K562 (cell line): ENCODE measurements around the gene TSPAN15. TPM values are rescaled to one million over a fixed set of nuclear protein-coding genes. Genes with fewer than 3 reads are reported as not detected.

ENCODE experiments used
- ATAC-seq: fragments of 200-7000 bp; cut with Tn5 transposase; 3 replicates; pipeline ENCODE4 v1.9.1; 2020; ENCODE audit warnings: moderate library complexity
- BruUV-seq: library from RNA; stranded (reverse); fragments of 400-500 nt; replicated peaks from 2 replicates; lab custom pipeline; 2021; lab: Mats Ljungman, UMichigan
- CTCF ChIA-PET: fragments of 300-600 bp; formaldehyde crosslinking; extraction: SDS; loops from one replicate; lab custom pipeline; 2021; ENCODE audit warnings: low intra/inter-chr PET ratio; lab: Yijun Ruan, JAX
- POLR2A ChIA-PET: fragments of 300-600, 350-650 bp; sonication (Branson Sonifier 250); formaldehyde crosslinking; extraction: SDS; loops from one replicate; lab custom pipeline; 2021; ENCODE audit warnings: antibody characterized with exemption, inconsistent platforms; lab: Yijun Ruan, JAX
- DNase-seq, 4 experiments: peaks; one replicate each; pipeline versions ENCODE4 v3.0.0 to v3.0.0-alpha.2; 2011 to 2018; ENCODE audit warnings: low spot score in 3 of 4, mixed read lengths in 3 of 4; ENCODE audit errors: extremely low read depth in 1 of 4
- FAIRE-seq: peaks from 2 replicates; lab custom pipeline; 2011; peaks lifted over from hg19 to GRCh38; lab: Jason Lieb, UNC
- H2AFZ ChIP-seq: 2 replicates; pipeline ENCODE4 v1.6.0; 2011; ENCODE audit warnings: low read depth, low read length, control low read depth, inconsistent platforms
- H3K27ac ChIP-seq: fragments of 200-600 bp; 3 replicates; pipeline ENCODE4 v1.8.0; 2011; ENCODE audit warnings: low read depth, mild to moderate bottlenecking, control low read depth, inconsistent platforms, low read length, moderate library complexity, mixed read lengths; ENCODE audit errors: extremely low read depth
- H3K27me3 ChIP-seq, 2 experiments: fragments of 300-600 bp in 1 of 2; 2 replicates in 1 of 2; 3 replicates in 1 of 2; pipeline versions ENCODE4 v1.6.0 to v1.8.0; 2011; ENCODE audit warnings: inconsistent platforms in 2 of 2, low read length in 2 of 2, mild to moderate bottlenecking in 1 of 2, mixed read lengths in 1 of 2, moderate library complexity in 1 of 2; ENCODE audit not compliant: control insufficient read depth in 2 of 2, insufficient read depth in 2 of 2
- H3K36me3 ChIP-seq: fragments of 300-600 bp; 3 replicates; pipeline ENCODE4 v1.8.0; 2011; ENCODE audit warnings: mild to moderate bottlenecking, low read length, inconsistent platforms; ENCODE audit not compliant: control insufficient read depth, insufficient read depth
- H3K4me1 ChIP-seq, 2 experiments: fragments of 200-600 bp in 1 of 2; replicated peaks in 1 of 2; 2 replicates in 1 of 2; 3 replicates in 1 of 2; pipeline versions ENCODE4 v1.5.1 to v1.8.0; 2011; ENCODE audit warnings: inconsistent platforms in 2 of 2, low read length in 2 of 2, mild to moderate bottlenecking in 1 of 2, mixed read lengths in 1 of 2, moderate library complexity in 1 of 2; ENCODE audit not compliant: control insufficient read depth in 2 of 2, insufficient read depth in 2 of 2
- H3K4me2 ChIP-seq: 2 replicates; pipeline ENCODE4 v1.6.1; 2011; ENCODE audit warnings: low read length, control low read depth, inconsistent platforms, mixed read lengths; ENCODE audit not compliant: insufficient read depth
- H3K4me3 ChIP-seq: fragments of 200-600 bp; sonication (generic), shearing (Covaris generic); 2 replicates; pipeline ENCODE4 v1.5.1; 2016; ENCODE audit warnings: control low read depth, inconsistent platforms
- H3K79me2 ChIP-seq: fragments of 200-600 bp; 3 replicates; pipeline ENCODE4 v1.8.0; 2011; ENCODE audit warnings: low read length, inconsistent platforms; ENCODE audit not compliant: control insufficient read depth, insufficient read depth
- H3K9ac ChIP-seq, 2 experiments: 2 replicates each; pipeline versions ENCODE4 v1.6.0 to v1.6.1; 2011; ENCODE audit warnings: low read depth in 2 of 2, low read length in 2 of 2, control low read depth in 1 of 2, inconsistent platforms in 1 of 2, mild to moderate bottlenecking in 1 of 2, mixed read lengths in 1 of 2; ENCODE audit not compliant: insufficient read depth in 1 of 2
- H3K9me1 ChIP-seq: one replicate; pipeline ENCODE4 v1.6.0; 2011; ENCODE audit warnings: inconsistent platforms, mild to moderate bottlenecking, low read length, moderate library complexity; ENCODE audit not compliant: control insufficient read depth, insufficient read depth
- H3K9me3 ChIP-seq: replicated peaks from 2 replicates; pipeline ENCODE4 v1.5.1; 2011; ENCODE audit warnings: low read depth, low read length, inconsistent platforms; ENCODE audit not compliant: control insufficient read depth, insufficient read depth
- H4K20me1 ChIP-seq: replicated peaks from 2 replicates; pipeline ENCODE4 v1.6.1; 2011; ENCODE audit warnings: low read length, inconsistent platforms, mixed read lengths; ENCODE audit not compliant: control insufficient read depth, insufficient read depth
- BCOR ChIP-seq: fragments of 450-650 bp; IDR thresholded peaks from 2 replicates; pipeline ENCODE4 v1.6.1; 2016
- CBFA2T2 ChIP-seq: fragments of 450-650 bp; conservative IDR thresholded peaks from 2 replicates; pipeline ENCODE4 v1.6.1; 2017; ENCODE audit warnings: mild to moderate bottlenecking
- IRF2 ChIP-seq: sonication (generic); formaldehyde crosslinking; IDR thresholded peaks from 2 replicates; pipeline ENCODE4 v1.8.1; 2022; ENCODE audit warnings: mild to moderate bottlenecking, missing genetic modification reagents
- PHB2 ChIP-seq: fragments of 450-650 bp; IDR thresholded peaks from 2 replicates; pipeline ENCODE4 v1.6.1; 2017; ENCODE audit warnings: low read depth
- RBM39 ChIP-seq: fragments of 200-400 bp; formaldehyde crosslinking; optimal IDR thresholded peaks from 2 replicates; pipeline ENCODE3; 2018; ENCODE audit warnings: low read depth, low read length
- ZNF212 ChIP-seq: fragments of 450-650 bp; formaldehyde crosslinking; IDR thresholded peaks from 2 replicates; pipeline ENCODE4 v1.4.0; 2020; ENCODE audit warnings: mild to moderate bottlenecking
- WGBS: fragments of 100-300 bp; shearing (Covaris generic); methylation state at CpG from one replicate; pipeline ENCODE4 v1.1.6; 2016; ENCODE audit warnings: low coverage, mixed read lengths; ENCODE audit not compliant: insufficient coverage; ENCODE audit errors: missing lambda C conversion rate; 5-methylcytosine and 5-hydroxymethylcytosine counted together
- in situ Hi-C: fragments of 300-500 bp; cut with MboI; formaldehyde crosslinking; loops from 4 replicates; pipeline ENCODE4 v1.15.0; 2018; ENCODE audit warnings: inconsistent platforms, mixed read lengths
- intact Hi-C: fragments of 100-400 bp; cut with micrococcal nuclease; formaldehyde crosslinking; loops from 2 replicates; pipeline ENCODE4 v1.14.2; 2022
- polyA plus RNA-seq, 8 experiments: library from polyadenylated mRNA; depleted of rRNA in 4 of 8; stranded (reverse) in 5 of 8; unstranded in 3 of 8; fragments of >200 nt; fragmentation: Nextera tagmentation in 2 of 8; fragmentation: Illumina TruSeq in 1 of 8; extraction: Ambion mirVana in 2 of 8; extraction: Trizol in 1 of 8; gene quantifications; 2 replicates each; pipeline versions ENCODE4 v1.2.1 to v1.2.3, GENCODE V29; 2011 to 2014; ENCODE audit warnings: inconsistent platforms in 1 of 8, missing spikeins in 1 of 8
- total RNA-seq, 7 experiments: library from RNA; depleted of rRNA in 6 of 7; stranded (reverse); fragments of >200 nt in 6 of 7; fragmentation: Illumina TruSeq in 2 of 7; extraction: Trizol in 2 of 7; gene quantifications; 2 replicates each; pipeline versions ENCODE4 v1.2.1 to v1.2.3, GENCODE V29; 2011 to 2021; ENCODE audit warnings: low replicate concordance in 1 of 7
- TF ChIP-seq, protein P1 (sequence below): fragments of 250-450 bp; sonication (Bioruptor Pico); IDR thresholded peaks from 2 replicates; pipeline ENCODE4 v1.5.0; 2022; ENCODE audit warnings: mild to moderate bottlenecking

The TSPAN15 gene
- total and polyA plus RNA-seq, 9 of the 15 experiments (the other 6 are each of a cell fraction or from before 2014, with no cell fraction given), result 0.33 to 1.0 (median 0.45) TPM; not detected in 2

DNA sequence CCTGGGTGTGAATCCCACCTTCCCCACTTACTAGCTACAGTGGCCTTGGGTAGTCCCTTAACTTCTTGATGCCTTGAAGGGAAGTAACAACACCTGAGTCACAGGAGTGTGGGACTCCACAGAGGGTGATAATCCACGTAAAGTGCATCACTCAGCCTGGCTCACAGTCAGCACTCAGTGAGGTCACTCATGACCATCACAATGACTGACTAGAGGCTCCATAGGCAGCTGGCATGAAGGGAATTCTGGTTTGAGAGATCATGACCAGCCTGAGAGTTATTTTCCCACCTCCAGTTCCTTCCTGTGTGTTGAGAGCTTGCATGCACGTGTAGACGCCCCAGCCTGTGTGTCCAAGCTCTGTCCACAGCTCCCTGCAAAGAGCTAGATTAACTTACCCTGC, 87.2 kb downstream of the TSPAN15 start:
- FAIRE-seq, result no peak
- in situ Hi-C loops, result no loop called here

More for the DNA sequence above, 87.2 kb downstream of the TSPAN15 start:
- Histone ChIP-seq H3K4me3 (no peak overlapping the region), H3K27ac (no peak overlapping the region), H3K9me1 (no peaks in the 10 kb centered on the region), H3K36me3 (no peaks in the 10 kb centered on the region), H4K20me1 (no peaks in the 10 kb centered on the region), H3K9ac (no peak overlapping the region), H3K27me3 (no peaks in the 10 kb centered on the region), H2AFZ (no peak overlapping the region), H3K4me2 (no peak overlapping the region), H3K9me3 (no peaks in the 10 kb centered on the region; the same call in 1 of the 2 replicates), H3K4me1 (no peaks in the 10 kb centered on the region), H3K79me2 (no peaks in the 10 kb centered on the region)
- no peak for ATAC-seq
- DNase-seq, result no peak
- ChIA-PET CTCF (no interaction called here), POLR2A (no interaction called here)
- TF ChIP-seq BCOR, result no peak
- TF ChIP-seq CBFA2T2, result no peak
- no peak for TF ChIP-seq ZNF212 (CRISPR knock-in tag)
- TF ChIP-seq IRF2 (CRISPR knock-in tag), result no peak
- TF ChIP-seq PHB2, result no peak
- TF ChIP-seq, protein P1, sequence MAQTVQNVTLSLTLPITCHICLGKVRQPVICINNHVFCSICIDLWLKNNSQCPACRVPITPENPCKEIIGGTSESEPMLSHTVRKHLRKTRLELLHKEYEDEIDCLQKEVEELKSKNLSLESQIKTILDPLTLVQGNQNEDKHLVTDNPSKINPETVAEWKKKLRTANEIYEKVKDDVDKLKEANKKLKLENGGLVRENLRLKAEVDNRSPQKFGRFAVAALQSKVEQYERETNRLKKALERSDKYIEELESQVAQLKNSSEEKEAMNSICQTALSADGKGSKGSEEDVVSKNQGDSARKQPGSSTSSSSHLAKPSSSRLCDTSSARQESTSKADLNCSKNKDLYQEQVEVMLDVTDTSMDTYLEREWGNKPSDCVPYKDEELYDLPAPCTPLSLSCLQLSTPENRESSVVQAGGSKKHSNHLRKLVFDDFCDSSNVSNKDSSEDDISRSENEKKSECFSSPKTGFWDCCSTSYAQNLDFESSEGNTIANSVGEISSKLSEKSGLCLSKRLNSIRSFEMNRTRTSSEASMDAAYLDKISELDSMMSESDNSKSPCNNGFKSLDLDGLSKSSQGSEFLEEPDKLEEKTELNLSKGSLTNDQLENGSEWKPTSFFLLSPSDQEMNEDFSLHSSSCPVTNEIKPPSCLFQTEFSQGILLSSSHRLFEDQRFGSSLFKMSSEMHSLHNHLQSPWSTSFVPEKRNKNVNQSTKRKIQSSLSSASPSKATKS (CRISPR knock-in tag), result no peak
- no peak for TF ChIP-seq RBM39
- 5% methylated on average over 3 of the region's 3 CpGs for WGBS
- BruUV-seq, result no TSS peak
- intact Hi-C loops, result no loop called here
